Stimulated activated naive CD8-positive, alpha-beta T cell treated with anti-CD3 and anti-CD28 coated beads, Interleukin-15, Interleukin-2, amounts not matched to agents 100 ng/mL and 50 ng/mL, for 24 hours (primary cell): ENCODE measurements around the gene CDKN2C.
A peak's percentile ranks its signal among the peaks of the same experiment; 100 is the strongest.
"Not testable (repeated sequence)": the region's sequence is repeated elsewhere in the genome, so short reads cannot be mapped to it uniquely, and the experiment has no call there.

Experiments
- H3K27ac Mint-ChIP-seq: one replicate; pipeline ENCODE4 v1.8.0; 2021; ENCODE audit warnings: mild to moderate bottlenecking, mixed read lengths
- H3K27me3 Mint-ChIP-seq: one replicate; pipeline ENCODE4 v1.8.0; 2021; ENCODE audit warnings: mixed read lengths
- H3K36me3 Mint-ChIP-seq: one replicate; pipeline ENCODE4 v1.8.0; 2021; ENCODE audit warnings: low read depth, mixed read lengths
- H3K4me1 Mint-ChIP-seq: one replicate; pipeline ENCODE4 v1.8.0; 2021; ENCODE audit warnings: low read depth, mixed read lengths
- H3K4me3 Mint-ChIP-seq: one replicate; pipeline ENCODE4 v1.8.0; 2021; ENCODE audit warnings: mild to moderate bottlenecking, mixed read lengths
- H3K9me3 Mint-ChIP-seq: one replicate; pipeline ENCODE4 v1.8.0; 2021; ENCODE audit warnings: mixed read lengths

Gene CDKN2C

DNA sequence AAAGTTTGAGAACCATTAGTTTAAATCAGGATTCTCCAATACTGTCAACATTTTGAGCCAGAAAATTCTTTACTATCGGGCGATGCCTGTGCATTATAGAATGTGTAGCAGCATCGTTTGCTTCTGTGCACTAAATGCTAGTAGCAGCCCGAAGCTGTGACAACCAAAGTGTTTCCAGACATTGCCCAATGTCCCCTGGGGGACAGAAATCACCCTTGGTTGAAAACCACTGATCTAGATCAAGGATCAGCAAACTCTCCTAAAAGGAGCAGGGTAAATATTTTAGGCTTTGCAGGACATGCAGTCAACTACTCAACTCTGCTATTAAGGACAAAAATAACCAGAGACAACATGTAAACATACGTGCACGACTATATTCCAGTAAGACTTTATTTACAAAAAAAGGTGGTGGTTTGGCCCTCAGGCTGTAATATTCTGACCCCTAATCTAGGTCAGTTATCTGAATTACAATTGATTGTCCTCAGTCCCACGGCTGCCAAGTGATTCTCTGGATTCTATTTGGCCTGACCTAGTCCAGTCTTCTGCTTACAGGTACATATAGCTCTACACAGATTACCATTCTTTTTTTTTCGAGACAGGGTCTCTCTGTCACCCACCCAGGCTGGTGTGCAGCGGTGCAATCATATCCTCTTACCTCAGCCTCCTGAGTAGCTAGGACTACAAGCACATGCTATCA, 20.6 kb upstream of the CDKN2C start:
- Mint-ChIP-seq H3K9me3 (no peaks in the 10 kb centered on the region), H3K27ac (no peak overlapping the region), H3K4me3 (no peak overlapping the region), H3K36me3 (peaks cover 29% of the 10 kb centered on the region), H3K27me3 (no peaks in the 10 kb centered on the region), H3K4me1 (peaks cover 40% of the 10 kb centered on the region)

DNA sequence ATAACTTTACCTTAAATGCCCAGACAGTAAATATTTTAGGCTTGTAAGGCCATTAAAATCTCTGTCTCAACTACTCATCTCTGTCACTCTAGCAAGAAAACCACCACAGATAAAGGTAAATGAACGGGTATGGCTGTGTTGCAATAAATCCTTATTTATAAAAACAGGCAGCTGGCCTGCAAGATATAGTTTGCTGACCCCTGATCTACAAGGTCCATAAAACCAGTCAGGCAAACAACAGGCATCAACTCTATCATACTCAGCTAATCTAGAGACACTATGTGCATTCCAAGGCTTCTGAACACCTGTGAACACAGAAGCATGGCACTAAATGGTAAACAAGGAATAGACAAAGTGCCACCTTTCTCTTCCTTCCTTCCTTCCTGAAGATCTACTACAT, 19.6 kb upstream of the CDKN2C start:
- H3K27ac Mint-ChIP-seq = no peak overlapping the region

DNA sequence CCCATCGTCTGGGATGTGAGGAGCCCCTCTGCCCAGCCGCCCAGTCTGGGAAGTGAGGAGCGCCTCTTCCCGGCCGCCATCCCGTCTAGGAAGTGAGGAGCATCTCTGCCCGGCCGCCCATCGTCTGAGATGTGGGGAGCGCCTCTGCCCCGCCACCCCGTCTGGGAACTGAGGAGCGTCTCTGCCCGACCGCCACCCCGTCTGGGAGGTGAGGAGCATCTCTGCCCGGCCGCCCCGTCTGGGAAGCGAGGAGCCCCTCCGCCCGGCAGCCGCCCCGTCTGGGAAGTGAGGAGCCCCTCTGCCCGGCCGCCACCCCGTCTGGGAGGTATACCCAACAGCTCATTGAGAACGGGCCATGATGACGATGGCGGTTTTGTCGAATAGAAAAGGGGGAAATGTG, 17.5 kb upstream of the CDKN2C start:
- H3K9me3 Mint-ChIP-seq, H3K4me3 Mint-ChIP-seq, H3K27ac Mint-ChIP-seq, H3K27me3 Mint-ChIP-seq: not testable (repeated sequence)
- Mint-ChIP-seq H3K4me1 (peaks cover 51% of the 10 kb centered on the region), H3K36me3 (peaks cover 18% of the 10 kb centered on the region)

More for the DNA sequence above, 19.6 kb upstream of the CDKN2C start:
- H3K4me3 Mint-ChIP-seq = no peak overlapping the region
- peaks cover 42% of the 10 kb centered on the region for H3K4me1 Mint-ChIP-seq
- H3K9me3 Mint-ChIP-seq = no peaks in the 10 kb centered on the region
- no peaks in the 10 kb centered on the region for H3K27me3 Mint-ChIP-seq
- peaks cover 22% of the 10 kb centered on the region for H3K36me3 Mint-ChIP-seq

DNA sequence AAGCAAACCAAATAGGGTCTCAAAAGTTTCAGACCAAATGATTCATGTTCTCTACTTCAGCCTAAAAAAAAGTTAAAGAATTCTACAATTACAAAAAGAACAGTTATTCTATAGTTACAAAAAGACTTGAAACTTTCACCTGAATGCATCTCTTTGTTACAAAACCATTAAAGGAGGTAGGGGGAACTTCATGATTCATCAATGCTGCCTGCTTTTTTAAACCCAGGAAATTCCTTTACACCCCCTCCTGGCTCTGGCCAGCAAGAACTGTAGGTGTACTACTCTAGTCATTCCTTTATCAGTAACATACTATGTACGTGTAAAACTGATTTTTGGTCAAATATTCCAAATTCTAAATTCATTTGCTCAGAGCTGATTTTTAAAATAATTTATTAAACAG, 14.9 kb upstream of the CDKN2C start:
- Mint-ChIP-seq H3K4me3 (no peak overlapping the region), H3K36me3 (peaks cover 11% of the 10 kb centered on the region)

DNA sequence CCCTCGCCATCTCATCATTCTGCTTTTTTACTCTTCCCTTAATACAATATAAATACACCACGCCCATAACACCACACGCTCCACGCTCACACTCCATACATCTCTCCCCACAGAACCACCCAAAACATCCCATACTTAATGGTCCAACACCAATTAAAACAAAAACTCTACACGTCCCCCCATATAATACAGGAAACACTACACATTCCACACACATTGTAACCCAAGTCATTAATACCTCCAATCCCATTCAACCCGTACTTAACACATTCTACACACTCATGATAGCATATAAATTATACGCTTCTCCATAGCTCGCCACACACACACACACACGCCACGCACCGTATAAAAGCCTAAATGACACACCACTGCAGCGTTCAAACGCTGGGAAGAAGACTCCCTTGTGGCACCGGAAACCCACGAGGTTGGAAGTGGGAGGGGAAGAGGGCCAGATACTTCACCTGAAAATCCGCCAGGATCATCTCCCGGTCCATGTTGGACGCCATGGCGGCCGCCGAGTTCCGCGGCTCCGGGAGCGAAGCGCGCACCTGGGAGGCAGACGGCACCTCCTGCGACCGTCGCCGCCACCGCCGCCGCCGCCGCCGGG, 10.6 kb upstream of the CDKN2C start:
- peak overlapping the region; percentile 96 for H3K4me3 Mint-ChIP-seq
- no peaks in the 10 kb centered on the region for H3K36me3 Mint-ChIP-seq
- H3K9me3 Mint-ChIP-seq = no peaks in the 10 kb centered on the region
- H3K4me1 Mint-ChIP-seq = peaks cover 40% of the 10 kb centered on the region
- peak overlapping the region; percentile 89 for H3K27ac Mint-ChIP-seq
- H3K27me3 Mint-ChIP-seq = no peaks in the 10 kb centered on the region

More for the DNA sequence above, 14.9 kb upstream of the CDKN2C start:
- peaks cover 46% of the 10 kb centered on the region for H3K4me1 Mint-ChIP-seq
- no peaks in the 10 kb centered on the region for H3K9me3 Mint-ChIP-seq
- no peak overlapping the region for H3K27ac Mint-ChIP-seq
- no peaks in the 10 kb centered on the region for H3K27me3 Mint-ChIP-seq

DNA sequence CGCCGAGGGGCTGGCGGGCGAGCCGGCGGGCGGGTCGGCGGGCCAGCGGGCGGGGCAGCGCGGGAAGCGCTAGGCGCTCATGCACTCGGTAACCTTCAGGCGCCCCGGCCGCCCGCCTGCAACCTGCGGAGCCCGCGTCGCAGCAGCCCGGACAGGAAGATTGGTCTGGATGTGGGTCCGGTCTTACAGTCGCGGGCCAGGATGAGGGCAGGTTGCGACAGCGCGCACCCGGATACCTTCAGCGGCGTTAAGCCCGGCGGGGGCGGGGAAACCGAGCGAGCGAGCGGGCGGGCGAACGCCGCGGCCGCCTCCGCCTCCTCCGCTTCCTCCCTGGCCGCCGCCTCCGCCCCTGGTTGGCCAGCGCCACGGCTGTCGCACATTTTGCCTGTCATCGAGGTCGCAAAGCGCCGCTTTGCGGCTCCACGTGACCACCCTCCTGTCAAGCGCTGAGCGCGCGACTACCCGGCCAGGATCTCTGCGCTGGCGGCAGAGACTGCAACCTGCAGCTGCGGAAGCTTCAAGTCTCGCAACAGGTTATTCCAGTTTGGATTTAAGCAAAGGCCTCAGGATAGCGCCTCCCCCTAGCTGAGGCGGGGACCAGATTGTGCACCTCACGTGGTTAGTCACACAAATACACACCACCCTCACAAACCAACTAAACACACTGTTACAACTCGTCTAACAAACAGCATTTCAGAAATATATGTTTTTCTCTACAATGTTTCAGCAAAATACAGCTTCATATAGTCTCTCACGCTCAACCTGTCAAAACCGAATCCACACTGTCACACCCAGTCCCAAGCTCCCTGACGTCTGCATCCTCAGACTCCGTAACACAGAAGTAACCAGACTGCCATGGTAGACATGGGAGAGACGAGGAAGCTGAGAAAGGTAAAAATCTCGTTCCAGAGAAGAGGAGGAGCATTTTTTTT, 9.9 kb upstream of the CDKN2C start, which contains the start of gene FAF1:
TSS of gene FAF1 (minus strand) at position 355 of the 932 bp plus-strand sequence. CDS start 456 bp downstream, outside the sequence.
- Mint-ChIP-seq H3K36me3 (no peaks in the 10 kb centered on the region), H3K4me1 (peaks cover 34% of the 10 kb centered on the region), H3K27me3 (no peaks in the 10 kb centered on the region), H3K4me3 (peak within 1 kb of the TSS; percentile 96), H3K9me3 (no peaks in the 10 kb centered on the region), H3K27ac (peak within 1 kb of the TSS; percentile 92)

DNA sequence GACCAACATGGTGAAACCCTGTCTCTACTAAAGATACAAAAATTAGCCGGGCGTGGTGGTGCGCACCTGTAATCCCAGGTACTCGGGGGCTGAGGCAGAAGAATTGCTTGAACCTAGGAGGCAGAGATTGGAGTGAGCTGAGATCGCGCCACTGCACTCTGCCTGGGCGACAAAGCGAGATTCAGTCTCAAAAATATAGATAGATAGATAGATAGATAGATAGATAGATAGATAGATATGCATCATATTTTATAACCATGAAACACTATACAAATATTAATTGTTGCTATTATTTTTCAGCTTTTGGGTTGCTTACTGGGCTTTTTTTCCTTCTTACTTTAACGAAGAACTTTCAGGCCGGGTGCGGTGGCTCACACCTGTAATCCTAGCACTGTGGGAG, 5.2 kb upstream of the CDKN2C start:
- no peaks in the 10 kb centered on the region for H3K36me3 Mint-ChIP-seq
- no peak overlapping the region for H3K4me3 Mint-ChIP-seq
- H3K9me3 Mint-ChIP-seq = no peaks in the 10 kb centered on the region
- H3K27ac Mint-ChIP-seq = no peak overlapping the region
- no peaks in the 10 kb centered on the region for H3K27me3 Mint-ChIP-seq
- peaks cover 17% of the 10 kb centered on the region for H3K4me1 Mint-ChIP-seq

DNA sequence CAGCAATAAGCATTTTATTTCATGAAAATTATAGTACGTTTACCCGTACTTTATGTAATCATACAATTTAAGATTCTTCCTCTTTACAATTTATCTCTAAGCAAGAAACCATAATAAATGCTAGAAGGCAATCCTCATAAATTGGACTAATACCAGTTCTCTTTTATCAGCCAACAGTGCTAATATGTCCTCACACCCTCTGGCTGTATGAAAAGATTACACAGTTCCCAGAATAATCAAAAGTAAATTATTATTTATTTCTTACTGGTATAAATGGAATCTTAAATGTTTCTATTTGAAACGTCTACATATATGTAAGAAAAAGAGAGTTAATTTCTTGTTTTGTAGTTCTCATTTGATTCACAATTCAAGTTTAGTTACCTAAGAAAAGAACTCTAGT, 3.1 kb upstream of the CDKN2C start:
- Mint-ChIP-seq H3K9me3 (no peaks in the 10 kb centered on the region), H3K4me1 (peaks cover 25% of the 10 kb centered on the region), H3K27ac (no peak overlapping the region), H3K36me3 (no peaks in the 10 kb centered on the region), H3K4me3 (no peak overlapping the region), H3K27me3 (peaks cover 6% of the 10 kb centered on the region)

DNA sequence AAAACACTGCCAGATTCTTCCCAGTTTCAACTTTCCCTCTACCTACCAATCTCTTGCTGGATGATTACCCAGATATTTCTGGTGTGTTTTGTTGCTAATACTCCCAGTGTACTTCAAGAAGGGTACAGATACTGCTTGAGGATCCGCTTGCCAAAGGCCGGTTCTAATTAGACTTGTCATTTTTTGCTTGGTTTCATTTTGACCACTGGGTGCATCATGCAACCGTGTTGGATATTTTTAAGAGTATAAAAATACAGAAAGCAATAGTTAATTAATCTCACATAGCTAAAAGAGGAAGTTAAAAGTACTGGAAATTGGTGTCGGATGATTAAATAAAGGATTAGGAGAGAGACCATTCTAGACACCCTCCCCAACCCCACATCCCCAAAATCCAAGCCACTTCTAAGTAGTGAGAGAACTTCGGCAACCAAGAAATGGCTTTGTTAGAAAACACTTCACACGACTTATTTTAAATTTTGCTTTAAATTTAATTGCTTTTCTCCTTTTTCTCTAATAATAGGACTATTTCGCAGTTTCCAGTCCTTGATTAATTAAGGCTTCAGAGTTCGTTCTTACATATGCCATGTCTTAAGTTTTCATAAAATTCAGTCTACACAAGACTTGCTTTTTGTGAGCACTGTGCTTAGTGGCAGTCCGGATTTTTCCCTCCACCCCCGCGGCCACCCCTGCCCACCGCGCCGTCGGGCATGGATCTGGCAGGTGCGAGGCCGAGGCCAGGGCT, 2.5 kb upstream of the CDKN2C start:
- H3K4me1 Mint-ChIP-seq = peaks cover 27% of the 10 kb centered on the region
- no peaks in the 10 kb centered on the region for H3K36me3 Mint-ChIP-seq
- H3K9me3 Mint-ChIP-seq = no peaks in the 10 kb centered on the region
- peak overlapping the region; percentile 91 for H3K4me3 Mint-ChIP-seq
- H3K27ac Mint-ChIP-seq = no peak overlapping the region
- peaks cover 8% of the 10 kb centered on the region for H3K27me3 Mint-ChIP-seq

DNA sequence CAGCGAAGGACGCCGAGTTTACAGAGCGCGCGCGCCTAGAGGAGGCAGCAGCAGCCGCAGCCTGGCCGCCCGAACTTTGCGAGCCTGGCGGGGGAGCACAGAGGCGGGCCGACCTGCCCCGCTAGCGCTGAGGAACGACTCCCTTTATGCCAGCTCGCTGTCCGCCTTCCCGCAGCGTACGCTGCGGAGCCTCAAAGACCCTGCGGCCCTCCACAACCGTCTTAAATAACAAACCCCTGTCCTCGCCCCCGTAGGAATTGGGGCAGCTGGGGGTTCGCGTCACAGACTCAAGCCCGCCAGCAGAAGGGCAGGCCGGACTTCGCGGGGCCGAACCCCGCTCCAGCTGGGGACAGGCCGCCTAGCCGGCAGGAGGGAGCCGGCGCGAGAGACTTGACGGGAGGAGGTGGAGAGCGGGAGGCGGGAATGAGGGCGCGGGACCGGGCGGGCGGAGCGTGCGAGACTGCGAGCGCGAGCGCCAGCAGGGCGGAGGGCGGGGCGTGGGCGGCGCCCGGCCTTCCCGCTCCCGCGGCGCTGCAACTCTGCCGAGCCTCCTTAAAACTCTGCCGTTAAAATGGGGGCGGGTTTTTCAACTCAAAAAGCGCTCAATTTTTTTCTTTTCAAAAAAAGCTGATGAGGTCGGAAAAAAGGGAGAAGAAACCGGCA, 1.8 kb upstream of the CDKN2C start:
- Mint-ChIP-seq H3K9me3 (no peaks in the 10 kb centered on the region), H3K27me3 (peaks cover 10% of the 10 kb centered on the region), H3K27ac (peak overlapping the region; percentile 97), H3K4me3 (peak overlapping the region; percentile 91), H3K4me1 (peaks cover 27% of the 10 kb centered on the region), H3K36me3 (peaks cover under 1% of the 10 kb centered on the region)

DNA sequence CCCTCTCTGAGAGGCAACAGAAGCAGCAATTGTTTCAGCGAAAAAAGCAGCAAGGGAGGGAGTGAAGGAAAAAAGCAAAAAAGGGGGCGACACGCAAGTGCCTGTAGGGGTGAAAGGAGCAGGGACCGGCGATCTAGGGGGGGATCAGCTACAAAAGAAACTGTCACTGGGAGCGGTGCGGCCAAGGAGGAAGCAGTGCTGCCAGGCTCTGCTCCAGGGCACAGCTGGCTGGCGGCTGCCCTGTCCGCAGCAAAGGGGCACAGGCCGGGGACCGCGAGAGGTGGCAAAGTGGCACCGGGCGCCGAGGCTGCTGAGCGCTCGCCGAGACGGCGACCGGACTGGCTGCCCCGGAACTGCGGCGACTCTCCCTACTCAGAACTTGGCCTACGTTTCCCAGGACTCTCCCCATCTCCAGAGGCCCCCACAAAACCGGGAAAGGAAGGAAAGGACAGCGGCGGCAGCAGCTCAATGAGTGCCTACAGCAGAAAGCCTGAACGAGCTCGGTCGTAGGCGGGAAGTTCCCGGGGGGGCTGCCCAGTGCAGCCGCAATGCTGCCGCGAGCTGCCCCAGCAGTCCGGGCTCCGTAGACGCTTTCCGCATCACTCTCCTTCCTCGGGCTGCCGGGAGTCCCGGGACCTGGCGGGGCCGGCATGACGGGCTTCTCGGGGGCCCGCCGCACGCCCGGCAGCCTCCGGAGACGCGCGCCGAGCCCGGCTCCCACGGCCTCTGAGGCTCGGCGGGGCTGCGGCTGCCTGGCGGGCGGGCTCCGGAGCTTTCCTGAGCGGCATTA, 1.0 kb upstream of the CDKN2C start:
- peak overlapping the region; percentile 97 for H3K27ac Mint-ChIP-seq
- H3K4me1 Mint-ChIP-seq = peaks cover 27% of the 10 kb centered on the region
- peaks cover 8% of the 10 kb centered on the region for H3K36me3 Mint-ChIP-seq
- H3K9me3 Mint-ChIP-seq = no peaks in the 10 kb centered on the region
- H3K4me3 Mint-ChIP-seq = peak overlapping the region; percentile 91
- peaks cover 17% of the 10 kb centered on the region for H3K27me3 Mint-ChIP-seq

DNA sequence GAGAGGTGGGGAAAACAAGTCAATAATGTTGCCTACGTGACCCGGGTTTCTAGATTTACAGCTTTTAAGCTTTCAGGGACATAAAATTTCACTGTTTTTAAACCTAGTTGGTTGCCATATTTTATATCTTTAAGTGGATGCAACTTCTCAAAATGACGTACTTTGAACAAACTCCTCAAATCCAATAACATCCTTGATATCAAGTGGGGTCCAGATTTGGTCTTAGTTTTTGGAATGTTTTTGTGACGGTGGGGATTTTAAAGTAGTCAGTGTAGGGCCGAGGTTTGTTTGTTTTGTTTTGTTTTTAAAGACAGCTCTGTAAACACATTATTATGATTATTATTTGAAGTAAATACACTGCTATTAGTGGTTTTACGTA, 453 bp downstream of the CDKN2C start:
- H3K27ac Mint-ChIP-seq = peak overlapping the region; percentile 2
- H3K4me1 Mint-ChIP-seq = peaks cover 27% of the 10 kb centered on the region
- no peaks in the 10 kb centered on the region for H3K9me3 Mint-ChIP-seq
- peaks cover 16% of the 10 kb centered on the region for H3K36me3 Mint-ChIP-seq
- H3K4me3 Mint-ChIP-seq = peak overlapping the region; percentile 91
- H3K27me3 Mint-ChIP-seq = peaks cover 25% of the 10 kb centered on the region

DNA sequence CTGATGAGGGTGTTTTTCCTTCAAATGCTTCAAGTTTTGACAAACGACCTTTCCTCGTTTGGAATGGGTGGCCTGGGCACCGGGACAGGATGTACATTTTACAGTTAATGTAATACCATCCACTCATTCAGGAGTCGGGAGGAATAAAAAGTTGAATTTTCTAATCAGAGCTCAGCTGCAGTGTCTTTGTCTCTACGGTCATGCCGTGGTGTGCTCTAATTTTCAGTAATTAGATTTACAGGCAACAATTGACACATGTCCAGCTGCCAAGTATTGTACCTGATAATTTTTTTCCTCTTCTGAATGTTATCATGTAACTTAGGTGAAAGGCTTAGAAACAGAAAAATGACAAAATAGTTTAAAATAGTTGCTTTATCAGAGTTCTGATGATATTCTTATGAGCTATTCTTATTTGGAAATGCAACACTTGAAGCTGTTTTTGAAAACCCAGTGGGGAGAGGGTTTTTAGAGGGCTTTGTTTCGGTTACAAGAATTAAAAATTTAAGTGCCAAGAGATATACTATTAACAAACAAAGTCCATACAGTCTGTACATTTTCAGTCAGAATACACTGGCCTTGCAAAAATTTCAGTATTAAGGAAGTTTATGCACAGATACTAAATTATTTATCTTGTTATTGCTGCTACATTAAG, 1.0 kb downstream of the CDKN2C start:
- Mint-ChIP-seq H3K9me3 (no peaks in the 10 kb centered on the region), H3K36me3 (peaks cover 17% of the 10 kb centered on the region), H3K27me3 (peaks cover 27% of the 10 kb centered on the region), H3K4me3 (peak overlapping the region; percentile 91), H3K27ac (no peak overlapping the region), H3K4me1 (peaks cover 28% of the 10 kb centered on the region)
